ENCODE results near the gene MTG2.

Gene MTG2

GRCh38 chr20:62183426-62184142 is 756 bp downstream of the MTG2 start:
- no peak for DNase-seq

GRCh38 chr20:62186096-62186426 is 3.2 kb downstream of the MTG2 start:
- no peak for DNase-seq

GRCh38 chr20:62186887-62187866 is 4.3 kb downstream of the MTG2 start:
- DNase-seq, result no peak

- no peak for DNase-seq
These were observed 8.0 kb downstream of the MTG2 start for GRCh38 chr20:62190639-62191411.

- DNase-seq, result no peak
These were observed 9.1 kb downstream of the MTG2 start for GRCh38 chr20:62191781-62192559.

GRCh38 chr20:62192635-62193034 is 9.8 kb downstream of the MTG2 start:
- DNase-seq, result no peak

GRCh38 chr20:62193079-62194025 is 10.5 kb downstream of the MTG2 start:
- no peak for DNase-seq

- DNase-seq, result no peak
These were observed 12.2 kb downstream of the MTG2 start for GRCh38 chr20:62195075-62195405.

- DNase-seq, result no peak
These were observed 12.9 kb downstream of the MTG2 start for GRCh38 chr20:62195736-62196135.

GRCh38 chr20:62196286-62196685 is 13.5 kb downstream of the MTG2 start:
- no peak for DNase-seq

- no peak for DNase-seq
These were observed 14.5 kb downstream of the MTG2 start for GRCh38 chr20:62197311-62197710.

GRCh38 chr20:62197801-62198200 is 15.0 kb downstream of the MTG2 start:
- no peak for DNase-seq

GRCh38 chr20:62198496-62198895 is 15.7 kb downstream of the MTG2 start:
- no peak for DNase-seq

- DNase-seq, result no peak
These were observed 16.1 kb downstream of the MTG2 start for GRCh38 chr20:62198931-62199330.

GRCh38 chr20:62200491-62201172 is 17.8 kb downstream of the MTG2 start:
- DNase-seq, result no peak

GRCh38 chr20:62201173-62202082 is 18.6 kb downstream of the MTG2 start:
- no peak for DNase-seq

- DNase-seq, result no peak
These were observed 19.2 kb downstream of the MTG2 start for GRCh38 chr20:62202083-62202395.

GRCh38 chr20:62202676-62203377 is 20.0 kb downstream of the MTG2 start:
- no peak for DNase-seq

Data from nucleus accumbens (tissue), 56 donors.